ENCODE results near the gene TXK.

GRCh38 chr4:48110452-48110978, 23.5 kb downstream of the TXK start:
- TF ChIP-seq CTCF (IDR thresholded peaks at IDR 0.05) (no peak), POLR2A (IDR thresholded peaks at IDR 0.05) (no peak)

Measured in prostate gland (tissue), 2 donors.